Endothelial cell of umbilical vein (primary cell): ENCODE data around the gene PCGF1. TPM values are rescaled to one million over a fixed set of nuclear protein-coding genes. Genes with fewer than 3 reads are reported as not detected.

Source experiments
- BruUV-seq: library from RNA; stranded (reverse); fragments of 400-500 nt; replicated peaks from 2 replicates; lab custom pipeline; 2021; lab: Mats Ljungman, UMichigan
- CTCF ChIA-PET: fragments of 300-600, 350-600 bp; sonication (Branson Sonifier 250); formaldehyde crosslinking; loops from one replicate; lab custom pipeline; 2021; ENCODE audit warnings: antibody characterized with exemption, inconsistent platforms; lab: Charles Lee
- POLR2A ChIA-PET: fragments of 300-600, 350-600 bp; sonication (Branson Sonifier 250); formaldehyde crosslinking; loops from one replicate; lab custom pipeline; 2021; ENCODE audit warnings: antibody characterized with exemption, inconsistent platforms; lab: Charles Lee
- DNase-seq: peaks from one replicate; pipeline ENCODE4 v3.0.0-alpha.2; 2011; ENCODE audit warnings: low read depth, low spot score
- FAIRE-seq: peaks from 2 replicates; lab custom pipeline; 2011; peaks lifted over from hg19 to GRCh38; lab: Jason Lieb, UNC
- H2AFZ ChIP-seq: 2 replicates; pipeline ENCODE4 v1.6.0; 2012; ENCODE audit warnings: low read depth, low read length, control low read depth, inconsistent platforms
- H3K27ac ChIP-seq: 2 replicates; pipeline ENCODE4 v1.5.1; 2011; ENCODE audit warnings: low read depth, mild to moderate bottlenecking, control low read depth, low read length, moderate library complexity; ENCODE audit not compliant: insufficient read depth
- H3K27me3 ChIP-seq, 2 experiments: 2 replicates each; pipeline versions ENCODE4 v1.6.0 to v1.6.1; 2011; ENCODE audit warnings: low read length in 2 of 2, mixed read lengths in 1 of 2; ENCODE audit not compliant: control insufficient read depth in 2 of 2, insufficient read depth in 2 of 2
- H3K36me3 ChIP-seq, 2 experiments: 2 replicates in 1 of 2; 3 replicates in 1 of 2; pipeline ENCODE4 v1.5.1; 2011; ENCODE audit warnings: low read length in 2 of 2, mild to moderate bottlenecking in 1 of 2, moderate library complexity in 1 of 2; ENCODE audit not compliant: control insufficient read depth in 2 of 2, insufficient read depth in 2 of 2; ENCODE audit errors: extremely low read depth in 1 of 2
- H3K4me1 ChIP-seq: 3 replicates; pipeline ENCODE4 v1.5.1; 2011; ENCODE audit warnings: mild to moderate bottlenecking, low read length; ENCODE audit not compliant: control insufficient read depth, insufficient read depth; ENCODE audit errors: extremely low read depth
- H3K4me2 ChIP-seq: 2 replicates; pipeline ENCODE4 v1.6.1; 2011; ENCODE audit warnings: low read length, control low read depth, mixed read lengths; ENCODE audit not compliant: insufficient read depth
- H3K4me3 ChIP-seq, 3 experiments: fragments of 200-600 bp in 1 of 3; sonication (generic), shearing (Covaris generic) in 1 of 3; replicated peaks in 1 of 3; 2 replicates each; pipeline ENCODE4 v1.5.1; 2011 to 2016; ENCODE audit warnings: control low read depth in 3 of 3, low read length in 3 of 3, mild to moderate bottlenecking in 2 of 3, inconsistent platforms in 1 of 3, low read depth in 1 of 3, moderate library complexity in 1 of 3; ENCODE audit not compliant: insufficient read depth in 1 of 3
- H3K79me2 ChIP-seq: 2 replicates; pipeline ENCODE4 v1.6.0; 2012; ENCODE audit warnings: low read length, inconsistent platforms; ENCODE audit not compliant: control insufficient read depth, insufficient read depth
- H3K9ac ChIP-seq: replicated peaks from 2 replicates; pipeline ENCODE3; 2011; ENCODE audit warnings: low read length, control low read depth; ENCODE audit not compliant: insufficient read depth; ENCODE audit errors: extremely low read depth
- H3K9me1 ChIP-seq: replicated peaks from 3 replicates; pipeline ENCODE4 v1.6.0; 2011; ENCODE audit warnings: mild to moderate bottlenecking, low read length; ENCODE audit not compliant: control insufficient read depth, insufficient read depth; ENCODE audit errors: extremely low read depth
- H3K9me3 ChIP-seq: replicated peaks from 2 replicates; pipeline ENCODE4 v1.5.1; 2012; ENCODE audit warnings: low read length, inconsistent platforms; ENCODE audit not compliant: control insufficient read depth, insufficient read depth
- H4K20me1 ChIP-seq: replicated peaks from 2 replicates; pipeline ENCODE3; 2011; ENCODE audit warnings: mild to moderate bottlenecking, low read length; ENCODE audit not compliant: control insufficient read depth, insufficient read depth; ENCODE audit errors: extremely low read depth
- EZH2 ChIP-seq: IDR thresholded peaks from 2 replicates; pipeline ENCODE4 v1.6.1; 2012; ENCODE audit warnings: borderline replicate concordance, low read depth, mild to moderate bottlenecking, moderate library complexity, low read length, inconsistent platforms; ENCODE audit not compliant: severe bottlenecking
- FOS ChIP-seq: IDR thresholded peaks from 2 replicates; pipeline ENCODE4 v1.6.1; 2011; ENCODE audit warnings: mild to moderate bottlenecking, low read length, moderate library complexity, borderline replicate concordance; ENCODE audit not compliant: insufficient read depth
- GATA2 ChIP-seq: IDR thresholded peaks from 2 replicates; pipeline ENCODE4 v1.7.0; 2011; ENCODE audit warnings: low read depth, mild to moderate bottlenecking, moderate library complexity, mixed read lengths, low read length; ENCODE audit not compliant: insufficient read length, insufficient read depth
- JUN ChIP-seq: IDR thresholded peaks from 2 replicates; pipeline ENCODE4 v1.6.1; 2011; ENCODE audit warnings: borderline replicate concordance, low read depth; ENCODE audit not compliant: insufficient read length, insufficient read depth
- MAX ChIP-seq: IDR thresholded peaks from 2 replicates; pipeline ENCODE4 v1.6.1; 2011; ENCODE audit not compliant: insufficient read depth, insufficient read length
- MYC ChIP-seq: IDR thresholded peaks from one replicate; pipeline ENCODE4 v1.6.1; 2011; ENCODE audit warnings: mild to moderate bottlenecking, low read depth, low read length
- POLR2A ChIP-seq: IDR thresholded peaks from 2 replicates; pipeline ENCODE4 v1.6.1; 2012; ENCODE audit warnings: low read depth, mild to moderate bottlenecking, control low read depth, low read length
- POLR2AphosphoS5 ChIP-seq: IDR thresholded peaks from 2 replicates; pipeline ENCODE4 v1.6.1; 2012; ENCODE audit warnings: low read depth, mild to moderate bottlenecking, control low read depth, low read length, moderate library complexity; ENCODE audit not compliant: insufficient read depth
- dilution Hi-C: fragments of 300-500 bp; cut with MboI; formaldehyde crosslinking; loops from one replicate; pipeline ENCODE4 v1.15.0; 2019; ENCODE audit warnings: low sequenced_read_pairs; ENCODE audit not compliant: extremely low pct_ligation_motif_present
- intact Hi-C: fragments of 100-400 bp; cut with micrococcal nuclease; formaldehyde crosslinking; loops from one replicate; pipeline ENCODE4 v1.10.0; 2022
- polyA plus RNA-seq, 4 experiments: library from polyadenylated mRNA; depleted of rRNA in 3 of 4; stranded (reverse) in 3 of 4; unstranded in 1 of 4; fragments of >200 nt; gene quantifications; 2 replicates each; pipeline versions ENCODE4 v1.2.1 to v1.2.3, GENCODE V29; 2011 to 2012; ENCODE audit warnings: missing spikeins in 1 of 4
- total RNA-seq: library from RNA; stranded (reverse); gene quantifications from 2 replicates; pipeline ENCODE4 v1.2.3, GENCODE V29; 2021

The PCGF1 gene
- total and polyA plus RNA-seq, 2 donors (not counting 3 experiments of a cell fraction or from before 2014, with no cell fraction given), result 17.4 to 19.2 TPM

GRCh38 chr2:74458132-74458937 lies 49.2 kb downstream of the PCGF1 start, which contains the start of gene WBP1:
Gene WBP1 (plus strand): TSS chr2:74458438. CDS start chr2:74458603, 165 bp downstream.
- peaks cover 22% of the 10 kb centered on the region for H3K4me1 ChIP-seq
- no peaks in the 10 kb centered on the region for H3K9me1 ChIP-seq
- H3K9me3 ChIP-seq, result no peaks in the 10 kb centered on the region
- H2AFZ ChIP-seq, result peak within 1 kb of the TSS; percentile 77
- peak within 1 kb of the TSS; percentile 84 for H3K4me2 ChIP-seq
- peak within 1 kb of the TSS; percentile 80 to 87 (median 82) for H3K4me3 ChIP-seq
- peaks cover 0 to 12% of the 10 kb centered on the region in 2 experiments for H3K36me3 ChIP-seq
- H3K79me2 ChIP-seq, result peaks cover 6% of the 10 kb centered on the region
- intact Hi-C loops, result loop anchor here (1.0 kb wide), 2 partner anchors 24 to 71 kb away; partner anchors contain the start of genes AUP1, CCDC142 and HTRA2
- TF ChIP-seq EZH2 (peak; percentile 87), POLR2A (peak; percentile 66), MYC (no peak)
- dilution Hi-C loops, result no loop called here
- BruUV-seq, result TSS peak; percentile 18
- no peaks in the 10 kb centered on the region for H4K20me1 ChIP-seq
- FAIRE-seq, result peak; percentile 100
- H3K27me3 ChIP-seq, result peaks cover 0 to under 1% of the 10 kb centered on the region in 2 experiments
- H3K27ac ChIP-seq, result peak within 1 kb of the TSS; percentile 51
- peak; percentile 100 for DNase-seq
- ChIA-PET CTCF (interaction anchor here (0.7 to 2.3 kb wide), 9 partner anchors 10 to 124 kb away, joined by 3 to 7 read pairs (median 3); partner anchors contain the start of genes CCDC142, LBX2 and TTC31), POLR2A (interaction anchor here (0.6 to 1.3 kb wide), 6 partner anchors 10 to 72 kb away, joined by 3 to 5 read pairs (median 4); partner anchors contain the start of gene HTRA2)
- H3K9ac ChIP-seq, result peak within 1 kb of the TSS; percentile 74

- BruUV-seq, result no TSS peak
- no peaks in the 10 kb centered on the region for H3K9me1 ChIP-seq
- peak overlapping the region; percentile 77 for H2AFZ ChIP-seq
- no peaks in the 10 kb centered on the region for H3K9me3 ChIP-seq
- peak overlapping the region; percentile 59 to 78 (median 77) for H3K4me3 ChIP-seq
- dilution Hi-C loops, result no loop called here
- H3K79me2 ChIP-seq, result peaks cover 2% of the 10 kb centered on the region
- no peaks in the 10 kb centered on the region for H4K20me1 ChIP-seq
- peaks cover 0 to 4% of the 10 kb centered on the region in 2 experiments for H3K27me3 ChIP-seq
- peak overlapping the region; percentile 51 for H3K27ac ChIP-seq
- TF ChIP-seq GATA2 (no peak), FOS (no peak), POLR2AphosphoS5 (no peak), MAX (no peak), MYC (no peak), JUN (no peak)
- DNase-seq (no peak), FAIRE-seq (no peak)
- peak overlapping the region; percentile 58 for H3K9ac ChIP-seq
- H3K4me1 ChIP-seq, result peaks cover 22% of the 10 kb centered on the region
- POLR2A ChIA-PET, result interaction anchor here (0.6 to 1.3 kb wide), 5 partner anchors 18 to 73 kb away, joined by 3 to 5 read pairs (median 4); partner anchors contain the start of gene HTRA2
- CTCF ChIA-PET, result interaction anchor here (1.2 to 2.3 kb wide), 5 partner anchors 11 to 75 kb away, joined by 3 to 7 read pairs (median 4); partner anchors contain the start of gene LBX2
- peak overlapping the region; percentile 83 for H3K4me2 ChIP-seq
- intact Hi-C loops, result loop anchor here (1.0 kb wide), 2 partner anchors 25 to 72 kb away; partner anchors contain the start of genes AUP1, CCDC142 and HTRA2
- H3K36me3 ChIP-seq, result peaks cover 0 to 8% of the 10 kb centered on the region in 2 experiments
Observed at GRCh38 chr2:74457549-74458131, 49.9 kb downstream of the PCGF1 start.
